BLaER1 (cell line): ENCODE results near the gene SLC22A13.

Experiments used
- H3K27ac ChIP-seq: shearing (Covaris generic); formaldehyde crosslinking; 2 replicates; pipeline ENCODE4 v1.8.1; 2022
- H3K27me3 ChIP-seq: shearing (Covaris generic); formaldehyde crosslinking; 2 replicates; pipeline ENCODE4 v1.8.1; 2022
- H3K36me3 ChIP-seq: shearing (Covaris generic); formaldehyde crosslinking; 2 replicates; pipeline ENCODE4 v1.8.1; 2022
- H3K4me1 ChIP-seq: shearing (Covaris generic); formaldehyde crosslinking; 2 replicates; pipeline ENCODE4 v1.8.1; 2022
- H3K4me2 ChIP-seq: shearing (Covaris generic); formaldehyde crosslinking; 2 replicates; pipeline ENCODE4 v1.8.1; 2022
- H3K4me3 ChIP-seq: shearing (Covaris generic); formaldehyde crosslinking; 2 replicates; pipeline ENCODE4 v1.8.1; 2022
- H3K9ac ChIP-seq: shearing (Covaris generic); formaldehyde crosslinking; 2 replicates; pipeline ENCODE4 v1.8.1; 2022
- H3K9me3 ChIP-seq: shearing (Covaris generic); formaldehyde crosslinking; 2 replicates; pipeline ENCODE4 v1.8.1; 2022
- H4K20me1 ChIP-seq: shearing (Covaris generic); formaldehyde crosslinking; 2 replicates; pipeline ENCODE4 v1.8.1; 2022
- Cebpa-rat ChIP-seq: shearing (Covaris generic); IDR thresholded peaks from 2 replicates; pipeline ENCODE4 v1.8.1; 2022

SLC22A13 gene, protein sequence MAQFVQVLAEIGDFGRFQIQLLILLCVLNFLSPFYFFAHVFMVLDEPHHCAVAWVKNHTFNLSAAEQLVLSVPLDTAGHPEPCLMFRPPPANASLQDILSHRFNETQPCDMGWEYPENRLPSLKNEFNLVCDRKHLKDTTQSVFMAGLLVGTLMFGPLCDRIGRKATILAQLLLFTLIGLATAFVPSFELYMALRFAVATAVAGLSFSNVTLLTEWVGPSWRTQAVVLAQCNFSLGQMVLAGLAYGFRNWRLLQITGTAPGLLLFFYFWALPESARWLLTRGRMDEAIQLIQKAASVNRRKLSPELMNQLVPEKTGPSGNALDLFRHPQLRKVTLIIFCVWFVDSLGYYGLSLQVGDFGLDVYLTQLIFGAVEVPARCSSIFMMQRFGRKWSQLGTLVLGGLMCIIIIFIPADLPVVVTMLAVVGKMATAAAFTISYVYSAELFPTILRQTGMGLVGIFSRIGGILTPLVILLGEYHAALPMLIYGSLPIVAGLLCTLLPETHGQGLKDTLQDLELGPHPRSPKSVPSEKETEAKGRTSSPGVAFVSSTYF

DNA sequence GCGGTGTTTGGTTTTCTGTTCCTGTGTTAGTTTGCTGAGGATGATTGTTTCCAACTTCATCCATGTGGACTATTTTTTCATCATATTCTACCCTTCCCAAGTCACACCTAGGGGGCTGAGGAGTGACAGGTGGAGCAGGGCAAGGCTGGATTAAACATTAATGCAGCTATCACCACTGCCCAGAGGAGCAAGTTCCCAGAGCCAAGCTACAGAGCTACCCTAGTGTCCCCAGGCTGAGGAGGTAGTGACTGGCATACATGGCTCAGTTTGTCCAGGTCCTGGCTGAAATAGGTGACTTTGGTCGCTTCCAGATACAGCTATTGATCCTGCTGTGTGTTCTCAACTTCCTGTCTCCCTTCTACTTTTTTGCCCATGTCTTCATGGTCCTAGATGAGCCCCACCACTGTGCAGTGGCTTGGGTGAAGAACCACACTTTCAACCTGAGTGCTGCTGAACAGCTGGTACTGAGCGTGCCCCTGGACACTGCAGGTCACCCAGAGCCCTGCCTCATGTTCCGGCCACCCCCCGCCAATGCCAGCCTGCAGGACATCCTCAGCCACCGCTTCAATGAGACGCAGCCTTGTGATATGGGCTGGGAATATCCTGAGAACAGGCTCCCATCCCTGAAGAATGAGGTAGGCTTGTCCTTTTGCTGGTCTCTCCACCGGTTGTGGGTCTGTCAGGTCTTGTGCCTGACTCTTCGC lies at the start of gene SLC22A13:
TSS of gene SLC22A13 (plus strand) at position 209 of the 704 bp plus-strand sequence. CDS start at position 258, 49 bp downstream.
- H3K36me3 ChIP-seq: peaks cover 7% of the 10 kb centered on the region
- 0 out of 2 replicates have a peak, but pooled peaks cover 4% of the 10 kb centered on the region for H3K9me3 ChIP-seq
- H3K27ac ChIP-seq: peak within 1 kb of the TSS; percentile 69; the same call in 1 of the 2 replicates
- no peak for TF ChIP-seq Cebpa-rat
- no peak within 1 kb of the TSS for H3K9ac ChIP-seq
- H3K27me3 ChIP-seq: no peaks in the 10 kb centered on the region
- no peaks in the 10 kb centered on the region for H4K20me1 ChIP-seq
- no peak within 1 kb of the TSS for H3K4me3 ChIP-seq
- peak within 1 kb of the TSS; percentile 80 for H3K4me2 ChIP-seq
- peaks cover 37% of the 10 kb centered on the region for H3K4me1 ChIP-seq

DNA sequence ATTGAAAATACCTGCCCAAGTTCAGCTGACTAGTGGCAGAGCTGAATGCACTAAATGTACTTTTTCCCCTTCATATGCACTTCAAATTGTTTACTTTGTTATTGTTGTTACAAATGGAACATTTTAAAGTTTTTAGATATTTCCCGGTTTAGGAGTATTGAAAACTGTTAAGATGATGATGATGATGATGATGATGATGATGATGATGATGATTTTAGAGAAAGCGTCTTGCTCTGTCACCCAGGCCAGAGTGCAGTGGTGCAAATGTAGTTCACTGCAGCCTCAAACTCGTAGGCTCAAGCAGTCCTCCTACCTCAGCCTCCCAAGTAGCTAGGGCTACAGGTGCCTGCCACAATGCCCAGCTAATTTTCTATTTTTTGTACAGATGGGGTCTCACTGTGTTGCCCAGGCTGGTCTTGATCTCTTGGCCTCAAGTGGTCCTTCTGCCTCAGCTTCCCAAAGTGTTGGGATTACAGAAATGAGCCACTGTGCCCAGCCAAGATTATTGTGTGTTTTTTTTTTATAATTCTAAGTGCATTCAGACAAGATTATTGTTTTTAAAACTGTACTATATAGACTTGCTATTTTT lies 45.9 kb upstream of the SLC22A13 start:
- H3K9me3 ChIP-seq: no peaks in the 10 kb centered on the region

GRCh38 chr3:38221005-38221404 lies 44.6 kb upstream of the SLC22A13 start:
- Histone ChIP-seq H3K4me3 (no peak overlapping the region), H4K20me1 (peaks cover 19% of the 10 kb centered on the region; the same call in 1 of the 2 replicates), H3K4me1 (no peaks in the 10 kb centered on the region), H3K4me2 (no peak overlapping the region), H3K27ac (no peak overlapping the region), H3K9ac (no peak overlapping the region), H3K36me3 (peaks cover 73% of the 10 kb centered on the region), H3K27me3 (no peaks in the 10 kb centered on the region), H3K9me3 (no peaks in the 10 kb centered on the region)
- TF ChIP-seq Cebpa-rat: no peak

More for the DNA sequence above, 45.9 kb upstream of the SLC22A13 start:
- Histone ChIP-seq H3K36me3 (peaks cover 64% of the 10 kb centered on the region), H3K27me3 (no peaks in the 10 kb centered on the region), H3K4me2 (no peak overlapping the region), H4K20me1 (peaks cover 23% of the 10 kb centered on the region; the same call in 1 of the 2 replicates), H3K9ac (no peak overlapping the region), H3K4me1 (no peaks in the 10 kb centered on the region), H3K27ac (no peak overlapping the region), H3K4me3 (no peak overlapping the region)
- no peak for TF ChIP-seq Cebpa-rat

DNA sequence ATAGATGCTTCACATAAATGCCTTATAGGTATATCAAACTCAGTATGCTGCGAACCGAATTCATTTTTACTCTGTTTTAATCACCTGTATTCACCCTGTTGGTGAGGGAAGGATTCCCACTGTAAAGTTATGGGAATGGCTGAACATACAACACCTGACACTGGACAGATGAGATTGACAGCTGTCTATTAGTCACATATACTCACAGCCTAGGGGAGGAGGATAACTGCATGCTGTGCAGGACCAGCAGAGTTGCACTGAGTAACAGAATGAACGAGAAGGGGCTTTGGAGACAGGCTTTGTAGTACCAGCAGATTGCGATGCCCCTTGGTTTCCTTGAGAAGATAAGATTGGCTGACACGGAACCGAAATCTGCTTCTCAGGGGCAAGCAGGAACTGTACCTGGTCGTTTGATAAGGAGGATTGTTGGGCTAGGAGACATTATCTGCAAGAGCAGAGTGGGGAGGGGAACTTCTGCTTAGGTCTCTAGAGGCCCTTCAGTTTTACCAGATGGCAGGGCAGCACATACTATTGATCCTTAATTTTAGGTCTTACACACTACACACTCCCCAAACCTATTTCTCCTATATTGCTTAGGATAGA lies 43.5 kb upstream of the SLC22A13 start:
- Histone ChIP-seq H3K36me3 (peaks cover 73% of the 10 kb centered on the region), H4K20me1 (peaks cover 19% of the 10 kb centered on the region; the same call in 1 of the 2 replicates), H3K27ac (no peak overlapping the region), H3K9me3 (no peaks in the 10 kb centered on the region), H3K4me3 (no peak overlapping the region), H3K4me1 (no peaks in the 10 kb centered on the region), H3K9ac (no peak overlapping the region), H3K27me3 (no peaks in the 10 kb centered on the region), H3K4me2 (no peak overlapping the region)
- TF ChIP-seq Cebpa-rat: no peak

DNA sequence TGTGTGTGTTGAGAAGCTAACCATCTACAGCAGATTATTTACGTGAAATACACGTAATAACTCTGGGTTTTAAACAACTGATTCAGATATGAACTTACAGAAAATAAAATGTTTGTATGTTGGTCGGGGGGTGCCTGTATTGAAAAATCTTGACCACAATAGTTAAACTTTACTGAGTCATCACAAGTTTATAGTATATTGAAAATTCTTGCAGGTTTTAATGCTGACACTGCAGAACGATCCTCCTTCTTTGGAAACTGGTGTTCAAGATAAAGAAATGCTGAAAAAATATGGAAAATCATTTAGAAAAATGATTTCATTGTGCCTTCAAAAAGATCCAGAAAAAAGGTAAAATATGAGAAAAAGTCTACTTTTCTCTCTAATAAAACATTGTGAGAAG lies 41.3 kb upstream of the SLC22A13 start:
- peaks cover 80% of the 10 kb centered on the region for H3K36me3 ChIP-seq

DNA sequence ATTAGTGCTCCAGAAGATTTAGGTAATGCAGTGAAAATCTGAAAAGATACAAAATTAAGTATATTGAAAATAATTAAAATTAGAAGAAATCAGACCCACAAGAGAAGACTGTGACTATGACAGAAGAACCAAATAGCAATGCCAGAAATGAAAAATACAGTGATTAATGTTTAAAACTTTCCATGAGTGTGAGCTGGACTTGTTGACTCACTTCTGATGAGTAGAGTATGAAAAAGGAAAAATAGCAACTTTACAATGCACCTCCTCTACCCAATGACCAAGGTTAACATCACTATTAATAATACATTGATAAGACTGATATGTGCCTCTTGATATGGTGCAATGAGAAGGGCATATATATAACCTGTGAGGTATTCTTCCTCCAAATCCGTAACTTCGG lies 39.3 kb upstream of the SLC22A13 start:
- no peak overlapping the region for H3K27ac ChIP-seq
- no peaks in the 10 kb centered on the region for H3K4me1 ChIP-seq
- H3K27me3 ChIP-seq: no peaks in the 10 kb centered on the region
- no peak for TF ChIP-seq Cebpa-rat
- peaks cover 79% of the 10 kb centered on the region for H3K36me3 ChIP-seq
- H3K4me3 ChIP-seq: no peak overlapping the region
- peaks cover 10% of the 10 kb centered on the region; the same call in 1 of the 2 replicates for H4K20me1 ChIP-seq
- no peak overlapping the region for H3K9ac ChIP-seq
- H3K4me2 ChIP-seq: no peak overlapping the region
- no peaks in the 10 kb centered on the region for H3K9me3 ChIP-seq

More for the DNA sequence above, 41.3 kb upstream of the SLC22A13 start:
- Histone ChIP-seq H3K4me3 (no peak overlapping the region), H3K4me1 (no peaks in the 10 kb centered on the region), H3K27me3 (no peaks in the 10 kb centered on the region), H3K27ac (no peak overlapping the region), H3K4me2 (no peak overlapping the region), H3K9me3 (no peaks in the 10 kb centered on the region), H3K9ac (no peak overlapping the region), H4K20me1 (peaks cover 19% of the 10 kb centered on the region; the same call in 1 of the 2 replicates)
- no peak for TF ChIP-seq Cebpa-rat

GRCh38 chr3:38227989-38228388 lies 37.6 kb upstream of the SLC22A13 start:
- TF ChIP-seq Cebpa-rat: no peak
- no peak overlapping the region for H3K4me2 ChIP-seq
- no peaks in the 10 kb centered on the region for H3K4me1 ChIP-seq
- H3K9me3 ChIP-seq: no peaks in the 10 kb centered on the region
- no peaks in the 10 kb centered on the region for H3K27me3 ChIP-seq
- H3K9ac ChIP-seq: no peak overlapping the region
- H3K4me3 ChIP-seq: no peak overlapping the region
- H4K20me1 ChIP-seq: no peaks in the 10 kb centered on the region
- H3K27ac ChIP-seq: no peak overlapping the region
- peaks cover 83% of the 10 kb centered on the region for H3K36me3 ChIP-seq

GRCh38 chr3:38229036-38229435 lies 36.6 kb upstream of the SLC22A13 start:
- Histone ChIP-seq H3K9ac (no peak overlapping the region), H4K20me1 (no peaks in the 10 kb centered on the region), H3K4me2 (no peak overlapping the region), H3K36me3 (peaks cover 82% of the 10 kb centered on the region), H3K27me3 (no peaks in the 10 kb centered on the region), H3K9me3 (no peaks in the 10 kb centered on the region), H3K27ac (no peak overlapping the region), H3K4me3 (no peak overlapping the region), H3K4me1 (no peaks in the 10 kb centered on the region)
- no peak for TF ChIP-seq Cebpa-rat

- peaks cover 14% of the 10 kb centered on the region for H3K9me3 ChIP-seq
- no peak overlapping the region for H3K4me3 ChIP-seq
- no peak overlapping the region for H3K4me2 ChIP-seq
- TF ChIP-seq Cebpa-rat: no peak
- no peaks in the 10 kb centered on the region for H3K27me3 ChIP-seq
- H3K27ac ChIP-seq: no peak overlapping the region
- H3K9ac ChIP-seq: no peak overlapping the region
- H4K20me1 ChIP-seq: no peaks in the 10 kb centered on the region
- H3K4me1 ChIP-seq: no peaks in the 10 kb centered on the region
- peaks cover 85% of the 10 kb centered on the region for H3K36me3 ChIP-seq
Measured at GRCh38 chr3:38232701-38233100, 32.9 kb upstream of the SLC22A13 start.
